Dendritic cell treated with granulocyte-macrophage colony-stimulating factor and Interleukin-4, amounts not matched to agents 40 ng/mL and 50 ng/mL, for 4 days (primary cell): ENCODE measurements around the gene GPR68.

Experiments used
- H3K27ac Mint-ChIP-seq: one replicate; pipeline ENCODE4 v1.8.0; 2022; ENCODE audit warnings: mild to moderate bottlenecking, mixed read lengths
- H3K27me3 Mint-ChIP-seq: one replicate; pipeline ENCODE4 v1.8.0; 2022; ENCODE audit warnings: mild to moderate bottlenecking, mixed read lengths
- H3K36me3 Mint-ChIP-seq: one replicate; pipeline ENCODE4 v1.8.0; 2022; ENCODE audit warnings: low read depth, mixed read lengths
- H3K4me1 Mint-ChIP-seq: one replicate; pipeline ENCODE4 v1.8.0; 2022; ENCODE audit warnings: low read depth, mixed read lengths
- H3K4me3 Mint-ChIP-seq: one replicate; pipeline ENCODE4 v1.8.0; 2022; ENCODE audit warnings: mild to moderate bottlenecking, moderate library complexity, mixed read lengths
- H3K9me3 Mint-ChIP-seq: one replicate; pipeline ENCODE4 v1.8.0; 2022; ENCODE audit warnings: mixed read lengths
- intact Hi-C: fragments of 100-400 bp; cut with micrococcal nuclease; formaldehyde crosslinking; loops from one replicate; pipeline ENCODE4 v1.15.0; 2022

Gene GPR68

GRCh38 chr14:91281346-91281745 lies 36.8 kb upstream of the GPR68 start:
- Mint-ChIP-seq H3K27me3 (no peaks in the 10 kb centered on the region), H3K9me3 (no peaks in the 10 kb centered on the region), H3K4me1 (peaks cover 3% of the 10 kb centered on the region), H3K27ac (no peak overlapping the region), H3K4me3 (no peak overlapping the region), H3K36me3 (peaks cover 76% of the 10 kb centered on the region)
- intact Hi-C loops = no loop called here

DNA sequence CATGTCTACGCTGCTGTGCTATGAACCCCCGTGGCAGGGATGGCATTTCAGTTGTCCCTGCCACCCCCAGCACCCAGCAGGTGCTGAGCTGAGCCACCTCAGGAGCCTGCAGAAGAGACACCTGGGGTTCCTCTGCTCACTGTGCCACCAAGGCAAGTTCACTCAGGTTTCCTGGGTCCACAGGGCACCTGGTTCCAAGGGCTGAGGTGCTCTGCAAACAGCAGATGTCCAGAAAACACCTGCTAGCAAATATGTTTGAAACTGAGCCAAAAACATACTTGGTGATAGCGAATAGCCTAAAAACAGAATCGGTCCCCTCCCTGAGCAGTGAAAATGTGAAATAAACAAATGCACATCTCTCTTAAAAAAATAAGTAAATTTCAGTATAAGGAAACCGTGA lies 35.6 kb upstream of the GPR68 start:
- Mint-ChIP-seq H3K9me3 (no peaks in the 10 kb centered on the region), H3K4me3 (no peak overlapping the region), H3K4me1 (no peaks in the 10 kb centered on the region), H3K36me3 (peaks cover 72% of the 10 kb centered on the region), H3K27me3 (no peaks in the 10 kb centered on the region), H3K27ac (no peak overlapping the region)
- intact Hi-C loops = no loop called here

DNA sequence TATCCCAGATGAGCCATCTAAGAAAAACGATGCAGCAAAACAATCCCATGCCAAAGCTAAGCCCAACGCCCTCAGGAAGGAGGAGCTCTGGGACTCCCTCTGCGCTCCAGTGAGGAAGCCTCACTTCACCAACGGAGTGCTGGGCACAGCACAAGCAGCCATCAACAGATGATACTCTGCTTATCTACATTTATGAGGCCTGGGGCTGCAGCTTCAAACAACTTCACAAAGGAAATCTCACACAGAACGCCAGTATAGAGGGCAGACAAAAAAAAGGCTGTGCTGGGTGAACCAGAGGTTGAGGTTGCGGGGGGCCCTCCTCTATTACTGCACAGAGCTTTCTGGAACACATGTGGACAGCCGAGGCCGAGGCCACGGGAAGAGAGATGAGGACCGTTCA lies 34.9 kb upstream of the GPR68 start:
- H3K4me3 Mint-ChIP-seq = no peak overlapping the region
- no peak overlapping the region for H3K27ac Mint-ChIP-seq
- H3K4me1 Mint-ChIP-seq = no peaks in the 10 kb centered on the region
- H3K27me3 Mint-ChIP-seq = no peaks in the 10 kb centered on the region
- intact Hi-C loops = no loop called here
- no peaks in the 10 kb centered on the region for H3K9me3 Mint-ChIP-seq
- H3K36me3 Mint-ChIP-seq = peaks cover 72% of the 10 kb centered on the region

GRCh38 chr14:91278383-91278715 lies 33.8 kb upstream of the GPR68 start:
- peaks cover 68% of the 10 kb centered on the region for H3K36me3 Mint-ChIP-seq
- no peaks in the 10 kb centered on the region for H3K27me3 Mint-ChIP-seq
- H3K4me3 Mint-ChIP-seq = no peak overlapping the region
- H3K9me3 Mint-ChIP-seq = no peaks in the 10 kb centered on the region
- H3K27ac Mint-ChIP-seq = no peak overlapping the region
- H3K4me1 Mint-ChIP-seq = no peaks in the 10 kb centered on the region
- intact Hi-C loops = no loop called here

DNA sequence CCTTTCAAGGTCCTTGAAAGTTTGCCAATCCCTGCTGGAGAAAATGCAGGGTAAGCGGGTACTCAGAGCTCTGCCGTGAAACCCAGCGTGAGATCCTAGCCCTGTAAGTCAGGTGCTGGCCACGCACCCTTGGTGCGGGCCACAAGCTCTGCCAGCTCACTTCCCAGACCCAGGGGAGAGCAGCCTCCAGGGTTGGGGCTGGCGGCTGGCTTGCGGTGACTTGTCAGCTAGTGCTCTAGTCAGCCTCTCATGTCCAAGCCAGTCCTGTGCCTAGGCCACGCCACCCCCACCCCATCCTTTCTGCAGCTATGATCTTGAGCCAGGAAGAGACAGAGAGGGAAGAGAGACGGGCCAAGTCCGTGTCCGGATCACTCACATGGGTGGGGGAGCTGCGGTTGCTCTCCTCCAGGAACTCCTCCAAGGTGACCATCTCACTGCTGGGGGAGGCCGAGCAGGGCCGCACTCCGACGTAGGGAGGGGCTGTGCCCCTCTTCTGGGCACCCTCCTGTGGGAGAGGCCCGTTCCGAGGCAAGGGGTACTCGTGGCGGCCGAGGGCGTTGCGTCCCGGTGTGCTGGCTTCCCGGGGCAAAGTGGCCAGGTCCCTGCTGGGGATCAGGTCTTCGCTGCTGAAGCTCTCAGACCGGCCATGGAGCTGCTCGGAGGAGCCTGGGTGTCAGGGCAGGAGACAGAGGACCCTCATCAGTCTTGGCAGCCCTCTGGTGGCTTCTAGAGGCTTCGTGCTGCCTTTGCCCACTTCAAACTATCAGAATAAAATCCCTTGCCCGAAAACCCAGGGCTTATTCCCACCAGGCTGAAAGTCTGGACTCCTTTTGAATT lies 33.3 kb upstream of the GPR68 start:
- no peaks in the 10 kb centered on the region for H3K27me3 Mint-ChIP-seq
- peaks cover 68% of the 10 kb centered on the region for H3K36me3 Mint-ChIP-seq
- intact Hi-C loops = no loop called here
- no peak overlapping the region for H3K27ac Mint-ChIP-seq
- no peaks in the 10 kb centered on the region for H3K9me3 Mint-ChIP-seq
- no peak overlapping the region for H3K4me3 Mint-ChIP-seq
- no peaks in the 10 kb centered on the region for H3K4me1 Mint-ChIP-seq

DNA sequence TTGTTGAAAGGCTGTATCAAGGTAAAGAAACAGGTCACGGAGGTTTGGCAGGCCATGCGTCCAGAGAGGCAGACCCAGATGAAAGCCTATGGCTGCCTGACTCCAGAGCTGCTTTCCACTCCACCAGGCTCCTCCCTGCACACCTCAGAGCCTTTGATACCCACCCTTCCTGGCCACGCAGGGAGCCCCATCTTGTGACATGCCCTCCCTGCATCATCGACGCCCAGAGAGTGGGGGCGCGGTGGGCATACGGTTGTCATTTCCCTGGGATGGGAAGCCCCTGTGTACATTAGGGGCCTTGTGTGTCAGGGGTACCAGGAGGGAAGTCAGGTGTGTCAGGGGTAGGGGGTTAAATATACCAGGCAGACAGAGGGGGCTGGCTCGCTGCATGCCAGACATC lies 30.3 kb upstream of the GPR68 start:
- no peaks in the 10 kb centered on the region for H3K4me1 Mint-ChIP-seq
- H3K27ac Mint-ChIP-seq = no peak overlapping the region
- H3K9me3 Mint-ChIP-seq = no peaks in the 10 kb centered on the region
- intact Hi-C loops = no loop called here
- no peak overlapping the region for H3K4me3 Mint-ChIP-seq
- peaks cover 51% of the 10 kb centered on the region for H3K36me3 Mint-ChIP-seq
- no peaks in the 10 kb centered on the region for H3K27me3 Mint-ChIP-seq

DNA sequence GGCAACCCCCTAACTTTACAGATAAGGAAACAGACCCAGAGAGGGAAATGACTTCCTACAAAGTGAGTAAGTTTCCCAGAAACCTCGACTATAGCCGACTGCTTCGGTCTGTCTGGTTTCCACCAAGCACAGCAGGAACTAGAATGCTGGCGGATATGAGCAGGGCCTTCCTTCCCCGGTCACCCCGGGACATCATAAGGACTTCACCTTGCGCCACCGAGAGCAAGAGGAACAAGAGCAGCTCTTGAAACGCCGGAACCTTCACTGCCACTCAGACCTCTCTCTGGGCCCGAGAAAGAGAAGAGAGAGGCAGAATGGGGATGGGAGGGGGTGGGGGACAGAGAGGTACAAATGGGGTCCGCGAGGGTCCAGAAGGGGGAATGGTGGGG lies 29.4 kb upstream of the GPR68 start:
- no peaks in the 10 kb centered on the region for H3K9me3 Mint-ChIP-seq
- H3K36me3 Mint-ChIP-seq = peaks cover 44% of the 10 kb centered on the region
- H3K4me3 Mint-ChIP-seq = no peak overlapping the region
- no peaks in the 10 kb centered on the region for H3K27me3 Mint-ChIP-seq
- no peaks in the 10 kb centered on the region for H3K4me1 Mint-ChIP-seq
- intact Hi-C loops = no loop called here
- no peak overlapping the region for H3K27ac Mint-ChIP-seq

DNA sequence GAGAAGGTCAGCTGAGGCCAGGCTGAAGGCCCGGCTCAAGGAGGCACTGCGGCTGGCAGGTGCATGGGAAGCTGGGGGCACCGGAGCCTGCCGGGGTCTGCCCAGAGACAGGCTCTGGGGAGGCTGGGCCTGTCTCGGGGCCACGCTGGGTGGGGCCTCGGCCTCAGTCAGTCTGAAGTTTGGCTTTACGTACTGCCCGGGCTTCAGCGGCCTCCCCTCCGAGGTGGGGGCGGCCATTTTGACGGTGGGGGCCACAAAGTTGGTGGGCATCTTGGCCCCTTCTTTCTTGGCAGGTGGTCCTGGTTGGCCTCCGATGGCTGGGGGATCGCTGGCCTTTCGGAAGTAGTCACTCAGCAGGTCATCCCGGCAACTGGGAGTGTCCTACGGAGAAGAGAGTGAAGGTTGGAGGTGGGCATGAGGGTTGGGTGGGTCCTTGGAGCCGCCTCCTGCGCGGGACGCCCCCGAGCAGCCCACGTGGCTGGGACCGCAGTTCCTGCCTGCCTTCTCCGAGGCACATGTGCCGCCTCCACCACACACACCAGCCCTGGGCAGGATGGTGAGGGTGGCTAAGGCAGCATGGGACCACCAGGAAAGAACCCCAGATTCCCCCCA lies 28.9 kb upstream of the GPR68 start:
- H3K4me1 Mint-ChIP-seq = no peaks in the 10 kb centered on the region
- H3K36me3 Mint-ChIP-seq = peaks cover 44% of the 10 kb centered on the region
- no peak overlapping the region for H3K27ac Mint-ChIP-seq
- no peaks in the 10 kb centered on the region for H3K27me3 Mint-ChIP-seq
- H3K4me3 Mint-ChIP-seq = no peak overlapping the region
- no peaks in the 10 kb centered on the region for H3K9me3 Mint-ChIP-seq
- intact Hi-C loops = no loop called here

DNA sequence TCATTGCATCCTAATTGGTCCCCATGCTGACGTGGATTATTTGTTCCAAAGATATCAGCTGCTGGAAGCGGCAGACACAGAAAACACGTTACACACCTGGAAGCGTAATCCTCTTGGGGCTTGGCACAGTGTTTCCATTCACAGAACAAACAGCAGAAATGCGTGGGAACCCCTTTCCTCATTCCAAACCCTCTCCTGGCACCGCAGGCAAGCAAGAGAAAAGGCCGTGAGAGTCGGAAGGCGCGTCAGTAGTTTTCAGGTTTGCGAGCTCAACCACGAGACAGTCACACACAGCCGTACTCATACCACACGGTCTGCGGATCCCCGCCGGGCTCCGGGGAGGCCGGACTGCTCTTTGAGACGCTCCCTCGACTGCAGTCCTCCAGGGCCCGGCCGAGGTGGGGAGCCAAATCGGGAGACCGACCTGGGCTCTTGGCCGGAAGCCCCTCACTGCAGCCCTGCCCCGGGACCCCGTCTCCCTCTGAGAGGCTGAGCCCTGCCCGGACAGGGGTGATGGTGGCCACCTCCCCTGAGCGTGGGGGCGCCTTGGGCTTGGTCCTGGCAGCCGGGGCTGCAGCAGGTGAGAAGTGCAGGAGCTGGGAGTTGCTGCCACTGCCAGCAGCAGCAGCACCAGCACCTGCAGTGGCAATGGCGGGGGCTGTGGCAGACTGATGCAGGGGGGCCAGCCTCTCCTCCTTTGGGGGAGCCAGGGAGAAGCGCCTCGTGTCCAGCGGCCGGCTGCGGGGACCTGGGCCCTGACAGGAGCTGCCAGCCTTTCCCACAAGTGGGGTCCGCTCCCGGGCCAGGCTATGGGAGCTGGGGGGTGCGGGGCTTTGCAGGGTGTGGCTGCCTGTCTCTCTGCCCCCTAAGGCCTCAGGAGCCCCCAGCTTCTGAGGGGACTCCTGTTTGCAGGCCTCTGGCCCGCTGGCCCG lies 28.1 kb upstream of the GPR68 start:
- H3K36me3 Mint-ChIP-seq = peaks cover 37% of the 10 kb centered on the region
- intact Hi-C loops = no loop called here
- H3K4me1 Mint-ChIP-seq = no peaks in the 10 kb centered on the region

GRCh38 chr14:91271639-91272038 lies 27.1 kb upstream of the GPR68 start:
- Mint-ChIP-seq H3K27ac (no peak overlapping the region), H3K36me3 (peaks cover 28% of the 10 kb centered on the region)

More for the DNA sequence above, 28.1 kb upstream of the GPR68 start:
- Mint-ChIP-seq H3K27ac (no peak overlapping the region), H3K27me3 (no peaks in the 10 kb centered on the region), H3K4me3 (no peak overlapping the region), H3K9me3 (no peaks in the 10 kb centered on the region)

DNA sequence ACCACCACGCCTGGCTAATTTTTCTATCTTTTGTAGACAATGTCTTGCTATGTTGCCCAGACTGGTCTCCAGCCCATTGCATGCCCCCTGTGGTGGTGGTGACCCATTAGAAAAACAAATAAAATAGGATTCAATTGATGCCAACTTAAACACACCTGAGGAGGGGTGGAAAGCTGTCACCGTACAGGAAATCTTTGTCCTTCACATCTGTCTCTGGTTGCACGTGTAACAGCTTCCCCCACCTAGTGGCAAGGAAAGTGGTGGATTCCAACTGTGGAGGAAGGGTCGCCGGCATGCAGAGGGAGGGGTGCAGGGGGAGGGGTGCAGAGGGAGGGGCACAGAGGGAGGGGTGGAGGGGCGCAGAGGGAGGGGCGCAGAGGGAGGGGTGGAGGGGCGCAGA lies 26.1 kb upstream of the GPR68 start:
- intact Hi-C loops = no loop called here
- H3K9me3 Mint-ChIP-seq = no peaks in the 10 kb centered on the region
- no peak overlapping the region for H3K27ac Mint-ChIP-seq
- peaks cover 4% of the 10 kb centered on the region for H3K27me3 Mint-ChIP-seq
- H3K36me3 Mint-ChIP-seq = peaks cover 28% of the 10 kb centered on the region
- peaks cover 6% of the 10 kb centered on the region for H3K4me1 Mint-ChIP-seq
- H3K4me3 Mint-ChIP-seq = no peak overlapping the region

More at GRCh38 chr14:91271639-91272038, 27.1 kb upstream of the GPR68 start:
- Mint-ChIP-seq H3K27me3 (no peaks in the 10 kb centered on the region), H3K4me3 (no peak overlapping the region), H3K4me1 (no peaks in the 10 kb centered on the region), H3K9me3 (no peaks in the 10 kb centered on the region)
- intact Hi-C loops = no loop called here

DNA sequence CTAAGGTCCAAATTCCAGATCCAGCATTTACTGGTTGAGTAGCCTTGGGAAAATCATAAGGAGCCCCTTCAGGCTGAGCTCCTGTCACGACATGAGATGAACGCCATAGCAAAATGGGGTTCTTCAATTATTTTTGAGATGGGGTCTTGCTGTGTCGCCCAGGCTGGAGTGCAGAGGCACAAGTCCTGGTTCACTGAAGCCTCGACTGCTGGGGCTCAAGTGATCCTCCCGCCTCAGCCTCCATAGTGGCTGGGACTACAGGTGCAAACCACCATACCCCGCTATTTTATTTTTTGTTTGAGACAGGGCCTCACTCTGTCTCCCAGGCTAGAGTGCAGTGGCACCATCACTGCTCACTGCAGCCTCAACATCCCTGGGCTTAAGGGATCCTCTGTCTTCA lies 25.7 kb upstream of the GPR68 start:
- Mint-ChIP-seq H3K27ac (no peak overlapping the region), H3K4me3 (no peak overlapping the region), H3K36me3 (peaks cover 26% of the 10 kb centered on the region), H3K27me3 (peaks cover 9% of the 10 kb centered on the region), H3K4me1 (peaks cover 11% of the 10 kb centered on the region), H3K9me3 (no peaks in the 10 kb centered on the region)
- intact Hi-C loops = no loop called here

- Mint-ChIP-seq H3K9me3 (no peaks in the 10 kb centered on the region), H3K4me3 (no peak overlapping the region), H3K27me3 (peaks cover 15% of the 10 kb centered on the region), H3K36me3 (peaks cover 17% of the 10 kb centered on the region), H3K27ac (no peak overlapping the region), H3K4me1 (peaks cover 17% of the 10 kb centered on the region)
- intact Hi-C loops = loop anchor here (5.0 kb wide), 1 partner anchor 37 kb away; no protein-coding TSS in a partner anchor
Observed at GRCh38 chr14:91269076-91269991, 24.8 kb upstream of the GPR68 start.
